SK-N-MC (cell line): ENCODE measurements around the gene TCF7L1.

Experiments used
- EZH2 ChIP-seq: fragments of 200-600 bp; sonication (generic); IDR thresholded peaks from one replicate; pipeline ENCODE4 v1.6.1; 2017; ENCODE audit warnings: antibody characterized with exemption
- FOXP2 ChIP-seq: optimal IDR thresholded peaks from 2 replicates; pipeline ENCODE3; 2011; ENCODE audit warnings: mild to moderate bottlenecking, moderate library complexity; ENCODE audit not compliant: insufficient read depth; ENCODE audit errors: extremely low read length, control extremely low read depth
- POLR2AphosphoS5 ChIP-seq: IDR thresholded peaks from 2 replicates; pipeline ENCODE4 v1.6.1; 2012; ENCODE audit warnings: mild to moderate bottlenecking, low read depth, low read length, borderline replicate concordance

GRCh38 chr2:85247610-85248009, 114.4 kb downstream of the TCF7L1 start:
- TF ChIP-seq POLR2AphosphoS5 (no peak), EZH2 (no peak), FOXP2 (peak; percentile 17)
